Gastrocnemius medialis (tissue), 4 donors: Measurements from ENCODE around the gene CFAP46. TPM values are rescaled to one million over a fixed set of nuclear protein-coding genes. Genes with fewer than 3 reads are reported as not detected.

Source experiments
- ATAC-seq, 2 donors: fragments of 150-250 bp; one replicate each; pipeline ENCODE4 v1.9.1; 2016
- DNase-seq, 2 donors: peaks; one replicate each; pipeline ENCODE4 v3.0.0-alpha.2; 2019
- H3K27ac ChIP-seq, 4 donors: fragments of 200-600 bp; sonication (generic); 1 replicate in 1 of 4; 2 replicates in 3 of 4; pipeline ENCODE4 v1.5.1; 2016 to 2018; ENCODE audit warnings: mild to moderate bottlenecking in 2 of 4, moderate library complexity in 1 of 4
- H3K27me3 ChIP-seq, 3 donors: fragments of 200-600 bp; sonication (generic) in 2 of 3; 1 replicate in 1 of 3; 2 replicates in 2 of 3; pipeline versions ENCODE4 v1.5.1 to v1.6.0; 2016 to 2019; ENCODE audit warnings: mild to moderate bottlenecking in 1 of 3, moderate library complexity in 1 of 3
- H3K36me3 ChIP-seq, 2 donors: fragments of 200-600 bp; sonication (generic) in 1 of 2; one replicate each; pipeline ENCODE4 v1.5.1; 2017 to 2018
- H3K4me1 ChIP-seq, 2 donors: fragments of 200-600 bp; sonication (generic) in 1 of 2; one replicate each; pipeline ENCODE4 v1.5.1; 2016 to 2017; ENCODE audit warnings: mild to moderate bottlenecking in 2 of 2
- H3K4me3 ChIP-seq, 4 donors: fragments of 200-600 bp; sonication (generic) in 3 of 4; 1 replicate in 1 of 4; 2 replicates in 3 of 4; pipeline ENCODE4 v1.5.1; 2016 to 2019; ENCODE audit warnings: mild to moderate bottlenecking in 2 of 4
- H3K9me3 ChIP-seq, 3 donors: fragments of 200-600 bp; sonication (generic) in 2 of 3; 1 replicate in 1 of 3; 2 replicates in 2 of 3; pipeline ENCODE4 v1.5.1; 2016 to 2019
- CTCF ChIP-seq, 5 experiments: fragments of 450-650 bp in 3 of 5; fragments of 200-600 bp in 2 of 5; sonication (generic) in 2 of 5; IDR thresholded peaks in 4 of 5; conservative IDR thresholded peaks in 1 of 5; 1 replicate in 4 of 5; 2 replicates in 1 of 5; pipeline ENCODE4 v1.5.1; 2016 to 2019; ENCODE audit warnings: antibody characterized with exemption in 5 of 5, mild to moderate bottlenecking in 3 of 5, moderate library complexity in 3 of 5
- POLR2A ChIP-seq, 2 donors: fragments of 450-650 bp; IDR thresholded peaks; one replicate each; pipeline ENCODE4 v1.6.1; 2017; ENCODE audit warnings: antibody characterized with exemption in 2 of 2, mild to moderate bottlenecking in 2 of 2, moderate library complexity in 2 of 2
- in situ Hi-C, 4 donors: fragments of 200-750 bp; cut with MboI; loops; one replicate each; pipeline versions ENCODE4 v1.15.0 to v1.8.0; 2017; ENCODE audit warnings: low sequenced_read_pairs in 4 of 4
- intact Hi-C: fragments of 100-400 bp; cut with DNase I; formaldehyde crosslinking; loops from one replicate; pipeline ENCODE4 v1.15.1; 2023; ENCODE audit warnings: low total_unique reads
- total RNA-seq, 4 donors: library from RNA; depleted of rRNA; stranded (reverse); fragments of >200 nt; gene quantifications; one replicate each; pipeline versions ENCODE4 v1.1.0 to v1.2.3, GENCODE V29; 2016

The CFAP46 gene
- total RNA-seq, 4 donors from 2014 or later, result 4.2 to 27.9 (median 11.9) TPM

- no peak for DNase-seq
- intact Hi-C loops, result no loop called here
- Histone ChIP-seq H3K9me3 (no peaks in the 10 kb centered on the region), H3K36me3 (no peaks in the 10 kb centered on the region), H3K27ac (no peak overlapping the region), H3K4me1 (no peaks in the 10 kb centered on the region), H3K27me3 (peaks cover 21 to 24% (median 24%) of the 10 kb centered on the region in 3 donors), H3K4me3 (no peak overlapping the region)
- no peak for TF ChIP-seq CTCF (IDR thresholded peaks at IDR 0.05 in 4 of 5, conservative IDR thresholded peaks at IDR 0.05 in 1 of 5)
- ATAC-seq, result no peak
- in situ Hi-C loops, result no loop called here
Measured at GRCh38 chr10:132916956-132917666, 25.3 kb downstream of the CFAP46 start.

- Histone ChIP-seq H3K27ac (no peak overlapping the region), H3K4me3 (no peak overlapping the region), H3K4me1 (no peaks in the 10 kb centered on the region), H3K9me3 (no peaks in the 10 kb centered on the region), H3K27me3 (peaks cover 21 to 26% (median 24%) of the 10 kb centered on the region in 3 donors), H3K36me3 (no peaks in the 10 kb centered on the region)
- no peak for ATAC-seq
- no peak for DNase-seq
- intact Hi-C loops, result no loop called here
- TF ChIP-seq CTCF (IDR thresholded peaks at IDR 0.05 in 4 of 5, conservative IDR thresholded peaks at IDR 0.05 in 1 of 5), result no peak
- no peak for TF ChIP-seq POLR2A (IDR thresholded peaks at IDR 0.05)
- in situ Hi-C loops, result no loop called here
Measured at GRCh38 chr10:132916421-132916841, 25.9 kb downstream of the CFAP46 start.

GRCh38 chr10:132915411-132915810 lies 27.0 kb downstream of the CFAP46 start:
- intact Hi-C loops, result no loop called here

GRCh38 chr10:132914732-132915131 lies 27.6 kb downstream of the CFAP46 start:
- H3K4me1 ChIP-seq, result no peaks in the 10 kb centered on the region
- H3K9me3 ChIP-seq, result no peaks in the 10 kb centered on the region
- H3K27ac ChIP-seq, result no peak overlapping the region
- peaks cover 29 to 37% (median 36%) of the 10 kb centered on the region in 3 donors for H3K27me3 ChIP-seq
- ATAC-seq (no peak), DNase-seq (peak in 1 of 2 donors; percentile 0)
- in situ Hi-C loops (no loop called here), intact Hi-C loops (no loop called here)
- TF ChIP-seq CTCF (IDR thresholded peaks at IDR 0.05 in 4 of 5, conservative IDR thresholded peaks at IDR 0.05 in 1 of 5) (no peak), POLR2A (IDR thresholded peaks at IDR 0.05) (no peak)
- no peak overlapping the region for H3K4me3 ChIP-seq
- H3K36me3 ChIP-seq, result no peaks in the 10 kb centered on the region

More at GRCh38 chr10:132915411-132915810, 27.0 kb downstream of the CFAP46 start:
- no peaks in the 10 kb centered on the region for H3K4me1 ChIP-seq
- no peaks in the 10 kb centered on the region for H3K36me3 ChIP-seq
- no peaks in the 10 kb centered on the region for H3K9me3 ChIP-seq
- no peak overlapping the region for H3K4me3 ChIP-seq
- peak in 1 of 2 donors; percentile 1 for DNase-seq
- no peak overlapping the region for H3K27ac ChIP-seq
- H3K27me3 ChIP-seq, result peaks cover 30 to 35% (median 30%) of the 10 kb centered on the region in 3 donors
- in situ Hi-C loops, result no loop called here
- TF ChIP-seq CTCF (IDR thresholded peaks at IDR 0.05 in 4 of 5, conservative IDR thresholded peaks at IDR 0.05 in 1 of 5), result no peak
- TF ChIP-seq POLR2A (IDR thresholded peaks at IDR 0.05), result no peak
- no peak for ATAC-seq
